GM10847 (cell line): ENCODE results near the gene AGBL3.

ENCODE experiments used
- POLR2A ChIP-seq: IDR thresholded peaks from 2 replicates; pipeline ENCODE4 v1.6.1; 2011; ENCODE audit not compliant: insufficient read length; ENCODE audit errors: extremely low read depth

Gene AGBL3

GRCh38 chr7:135178364-135178763 is 192.1 kb downstream of the AGBL3 start:
- no peak for TF ChIP-seq POLR2A

- TF ChIP-seq POLR2A: no peak
Measured at GRCh38 chr7:135179321-135179925, 193.1 kb downstream of the AGBL3 start.

- no peak for TF ChIP-seq POLR2A
Measured at GRCh38 chr7:135180122-135180521, 193.8 kb downstream of the AGBL3 start.

GRCh38 chr7:135181261-135181928 is 195.1 kb downstream of the AGBL3 start:
- no peak for TF ChIP-seq POLR2A

GRCh38 chr7:135181929-135182678 is 195.8 kb downstream of the AGBL3 start:
- no peak for TF ChIP-seq POLR2A

GRCh38 chr7:135183478-135183877 is 197.2 kb downstream of the AGBL3 start:
- no peak for TF ChIP-seq POLR2A

GRCh38 chr7:135184254-135184841 is 198.0 kb downstream of the AGBL3 start:
- TF ChIP-seq POLR2A: no peak
